Measurements from ENCODE around the gene CCDC69.

Gene CCDC69

DNA sequence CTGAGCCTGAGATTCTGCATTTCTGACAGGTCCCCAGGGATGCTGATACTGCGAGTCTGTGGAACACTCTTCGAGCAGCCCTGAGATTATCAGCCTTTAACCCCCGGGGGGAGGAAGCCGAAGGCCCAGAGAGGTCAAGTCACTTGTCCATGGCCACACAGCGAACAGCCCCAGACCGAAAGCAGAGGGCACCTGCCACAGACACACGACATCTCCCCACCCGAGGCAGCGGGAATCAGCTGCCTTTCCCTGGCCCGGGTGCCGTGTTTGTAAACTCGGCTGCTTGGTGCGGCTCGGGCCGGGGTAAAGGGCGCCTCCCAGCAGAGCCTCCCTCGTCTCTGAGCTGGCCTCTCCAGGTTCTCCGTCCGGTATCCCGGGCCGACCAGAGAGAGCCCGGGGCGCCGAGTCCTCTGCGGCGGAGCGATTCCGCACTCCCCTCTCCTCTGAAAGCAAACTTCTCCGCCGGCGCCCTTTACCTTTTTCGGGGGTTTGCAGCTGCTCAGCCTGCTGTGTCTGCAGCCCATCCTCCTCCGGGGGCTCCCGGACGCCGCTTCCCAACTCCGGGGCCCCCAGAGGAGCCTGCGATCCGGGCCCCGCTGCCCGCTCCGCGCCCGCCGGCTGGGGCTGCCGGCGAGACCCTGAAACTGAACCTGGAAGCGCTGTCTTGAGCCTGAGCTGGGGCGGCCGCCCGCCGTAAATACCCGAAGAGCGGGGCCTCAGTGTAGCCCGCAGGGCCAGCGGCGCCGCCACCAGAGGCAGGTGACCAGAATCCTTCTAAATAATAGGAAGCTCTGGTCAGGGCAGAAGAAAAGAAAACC lies at the start of gene CCDC69:
CCDC69 (minus strand) TSS at position 646 of the 818 bp plus-strand sequence; CDS start at position 524, 122 bp downstream.
- peak; percentile 81 for DNase-seq (ENCODE audit: low read depth)
- TF ChIP-seq POLR2A (IDR thresholded peaks at IDR 0.05; ENCODE audit: extremely low read depth, insufficient read length) = no peak
- TF ChIP-seq MAX (IDR thresholded peaks at IDR 0.05; ENCODE audit: low read depth, low read length) = no peak
- TF ChIP-seq MYC (IDR thresholded peaks at IDR 0.05; ENCODE audit: low read depth, low read length) = no peak
- peak; percentile 11 for TF ChIP-seq CTCF (IDR thresholded peaks at IDR 0.05; ENCODE audit: low read depth, low read length)
- H3K4me3 ChIP-seq (ENCODE audit: low read depth, low read length) = peak within 1 kb of the TSS; percentile 73

- no peak overlapping the region for H3K4me3 ChIP-seq (ENCODE audit: low read depth, low read length)
- no peak for DNase-seq (ENCODE audit: low read depth)
- no peak for TF ChIP-seq CTCF (IDR thresholded peaks at IDR 0.05; ENCODE audit: low read depth, low read length)
Measured at GRCh38 chr5:151271336-151271735, 47.4 kb upstream of the CCDC69 start.

GRCh38 chr5:151270599-151270998 lies 46.7 kb upstream of the CCDC69 start:
- DNase-seq (ENCODE audit: low read depth) = no peak
- H3K4me3 ChIP-seq (ENCODE audit: low read depth, low read length) = no peak overlapping the region
- TF ChIP-seq CTCF (IDR thresholded peaks at IDR 0.05; ENCODE audit: low read depth, low read length) (no peak), MYC (IDR thresholded peaks at IDR 0.05; ENCODE audit: low read depth, low read length) (no peak), POLR2A (IDR thresholded peaks at IDR 0.05; ENCODE audit: extremely low read depth, insufficient read length) (no peak), MAX (IDR thresholded peaks at IDR 0.05; ENCODE audit: low read depth, low read length) (no peak)

GRCh38 chr5:151267491-151268260 lies 43.8 kb upstream of the CCDC69 start:
- H3K4me3 ChIP-seq (ENCODE audit: low read depth, low read length) = no peak overlapping the region
- no peak for DNase-seq (ENCODE audit: low read depth)
- TF ChIP-seq POLR2A (IDR thresholded peaks at IDR 0.05; ENCODE audit: extremely low read depth, insufficient read length) = no peak
- no peak for TF ChIP-seq MYC (IDR thresholded peaks at IDR 0.05; ENCODE audit: low read depth, low read length)
- no peak for TF ChIP-seq MAX (IDR thresholded peaks at IDR 0.05; ENCODE audit: low read depth, low read length)
- TF ChIP-seq CTCF (IDR thresholded peaks at IDR 0.05; ENCODE audit: low read depth, low read length) = no peak

GRCh38 chr5:151264113-151264512 lies 40.2 kb upstream of the CCDC69 start:
- TF ChIP-seq POLR2A (IDR thresholded peaks at IDR 0.05; ENCODE audit: extremely low read depth, insufficient read length) (no peak), MYC (IDR thresholded peaks at IDR 0.05; ENCODE audit: low read depth, low read length) (no peak), CTCF (IDR thresholded peaks at IDR 0.05; ENCODE audit: low read depth, low read length) (no peak), MAX (IDR thresholded peaks at IDR 0.05; ENCODE audit: low read depth, low read length) (no peak)
- H3K4me3 ChIP-seq (ENCODE audit: low read depth, low read length) = no peak overlapping the region
- no peak for DNase-seq (ENCODE audit: low read depth)

Data from NB4 (cell line).